Astrocyte (in vitro differentiated cells and primary cell): ENCODE measurements around the gene RAI2. TPM values are rescaled to one million over a fixed set of nuclear protein-coding genes. Genes with fewer than 3 reads are reported as not detected.

ENCODE experiments used
- DNase-seq: peaks from one replicate; pipeline ENCODE4 v3.0.0-alpha.2; 2010; ENCODE audit warnings: low read depth
- FAIRE-seq: peaks from 2 replicates; lab custom pipeline; 2011; peaks lifted over from hg19 to GRCh38; lab: Jason Lieb, UNC
- H2AFZ ChIP-seq: 2 replicates; pipeline ENCODE4 v1.6.0; 2012; ENCODE audit warnings: low read depth, low read length, inconsistent platforms
- H3K27ac ChIP-seq: 2 replicates; pipeline ENCODE4 v1.5.1; 2011; ENCODE audit warnings: low read depth, low read length, inconsistent platforms
- H3K27me3 ChIP-seq: 2 replicates; pipeline ENCODE4 v1.6.0; 2011; ENCODE audit warnings: low read length, inconsistent platforms; ENCODE audit not compliant: insufficient read depth
- H3K36me3 ChIP-seq: 2 replicates; pipeline ENCODE4 v1.5.1; 2011; ENCODE audit warnings: low read length, inconsistent platforms; ENCODE audit not compliant: insufficient read depth
- H3K4me1 ChIP-seq: 2 replicates; pipeline ENCODE4 v1.5.1; 2011; ENCODE audit warnings: low read length, inconsistent platforms; ENCODE audit not compliant: insufficient read depth
- H3K4me2 ChIP-seq: 2 replicates; pipeline ENCODE4 v1.6.0; 2012; ENCODE audit warnings: low read length, inconsistent platforms
- H3K4me3 ChIP-seq: 2 replicates; pipeline ENCODE4 v1.5.1; 2011; ENCODE audit warnings: low read depth, mild to moderate bottlenecking, low read length, inconsistent platforms; ENCODE audit not compliant: insufficient read depth
- H3K79me2 ChIP-seq: 2 replicates; pipeline ENCODE4 v1.6.0; 2012; ENCODE audit warnings: mild to moderate bottlenecking, low read length, inconsistent platforms; ENCODE audit not compliant: insufficient read depth
- H3K9ac ChIP-seq: 2 replicates; pipeline ENCODE4 v1.6.0; 2012; ENCODE audit warnings: mild to moderate bottlenecking, low read length, inconsistent platforms
- H3K9me3 ChIP-seq: 2 replicates; pipeline ENCODE4 v1.5.1; 2012; ENCODE audit warnings: low read depth, mild to moderate bottlenecking, low read length, inconsistent platforms; ENCODE audit not compliant: insufficient read depth
- H4K20me1 ChIP-seq: 2 replicates; pipeline ENCODE4 v1.6.0; 2012; ENCODE audit warnings: low read length, inconsistent platforms; ENCODE audit not compliant: insufficient read depth
- H3K27ac Mint-ChIP-seq: one replicate; pipeline ENCODE4 v1.8.0; 2021; ENCODE audit warnings: mild to moderate bottlenecking, mixed read lengths; ENCODE audit not compliant: unreplicated experiment
- H3K27me3 Mint-ChIP-seq: one replicate; pipeline ENCODE4 v1.8.0; 2021; ENCODE audit warnings: low read depth, mixed read lengths; ENCODE audit not compliant: unreplicated experiment
- H3K36me3 Mint-ChIP-seq: one replicate; pipeline ENCODE4 v1.8.0; 2021; ENCODE audit warnings: low read depth, mixed read lengths; ENCODE audit not compliant: unreplicated experiment
- H3K4me1 Mint-ChIP-seq: one replicate; pipeline ENCODE4 v1.8.0; 2021; ENCODE audit warnings: low read depth, mixed read lengths; ENCODE audit not compliant: unreplicated experiment
- H3K4me3 Mint-ChIP-seq: one replicate; pipeline ENCODE4 v1.8.0; 2021; ENCODE audit warnings: mild to moderate bottlenecking, moderate library complexity, mixed read lengths; ENCODE audit not compliant: unreplicated experiment
- H3K9me3 Mint-ChIP-seq: one replicate; pipeline ENCODE4 v1.8.0; 2021; ENCODE audit warnings: mild to moderate bottlenecking, mixed read lengths; ENCODE audit not compliant: unreplicated experiment
- EZH2 ChIP-seq: IDR thresholded peaks from 2 replicates; pipeline ENCODE4 v1.6.1; 2012; ENCODE audit warnings: mild to moderate bottlenecking, low read length, inconsistent platforms; ENCODE audit not compliant: insufficient read depth
- total RNA-seq: library from RNA; stranded (reverse); gene quantifications from 2 replicates; pipeline ENCODE4 v1.2.1, GENCODE V29; 2021
- TF ChIP-seq, protein P1 (sequence below): IDR thresholded peaks from 2 replicates; pipeline ENCODE4 v1.5.1; 2011; ENCODE audit warnings: low read depth, mild to moderate bottlenecking, inconsistent platforms, low read length, moderate library complexity; ENCODE audit not compliant: insufficient read depth

Gene RAI2
- total RNA-seq, 1 donor from 2014 or later = 0.66 TPM

DNA sequence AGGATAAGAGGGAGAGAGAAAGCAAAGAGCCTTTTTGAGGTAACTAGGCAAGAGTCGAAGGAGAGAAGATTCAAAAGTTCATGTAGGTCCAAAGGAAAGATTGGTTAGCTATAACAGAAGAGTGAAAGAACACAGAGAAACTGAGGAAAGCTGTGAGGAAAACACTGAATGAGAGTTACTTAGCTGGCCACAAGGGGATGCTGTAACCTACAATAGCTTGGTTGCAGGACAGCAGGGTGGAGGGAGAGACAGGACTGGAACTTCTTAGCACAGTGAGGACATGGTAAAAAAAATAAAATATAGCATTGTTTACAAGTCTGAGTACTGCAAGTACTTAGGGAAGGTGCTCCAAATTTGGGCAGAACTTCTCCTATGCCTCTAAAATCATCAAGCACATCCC, 48.3 kb downstream of the RAI2 start:
- Histone ChIP-seq H3K9me3 (no peaks in the 10 kb centered on the region), H3K79me2 (no peaks in the 10 kb centered on the region), H3K9ac (no peak overlapping the region), H2AFZ (no peak overlapping the region), H3K4me2 (no peak overlapping the region), H3K4me1 (no peaks in the 10 kb centered on the region), H4K20me1 (no peaks in the 10 kb centered on the region), H3K27ac (no peak overlapping the region), H3K4me3 (no peak overlapping the region), H3K27me3 (no peaks in the 10 kb centered on the region), H3K36me3 (no peaks in the 10 kb centered on the region)
- H3K4me1 Mint-ChIP-seq = peaks cover 2% of the 10 kb centered on the region
- peaks cover 2% of the 10 kb centered on the region for H3K27me3 Mint-ChIP-seq
- TF ChIP-seq EZH2 = no peak
- TF ChIP-seq, protein P1, sequence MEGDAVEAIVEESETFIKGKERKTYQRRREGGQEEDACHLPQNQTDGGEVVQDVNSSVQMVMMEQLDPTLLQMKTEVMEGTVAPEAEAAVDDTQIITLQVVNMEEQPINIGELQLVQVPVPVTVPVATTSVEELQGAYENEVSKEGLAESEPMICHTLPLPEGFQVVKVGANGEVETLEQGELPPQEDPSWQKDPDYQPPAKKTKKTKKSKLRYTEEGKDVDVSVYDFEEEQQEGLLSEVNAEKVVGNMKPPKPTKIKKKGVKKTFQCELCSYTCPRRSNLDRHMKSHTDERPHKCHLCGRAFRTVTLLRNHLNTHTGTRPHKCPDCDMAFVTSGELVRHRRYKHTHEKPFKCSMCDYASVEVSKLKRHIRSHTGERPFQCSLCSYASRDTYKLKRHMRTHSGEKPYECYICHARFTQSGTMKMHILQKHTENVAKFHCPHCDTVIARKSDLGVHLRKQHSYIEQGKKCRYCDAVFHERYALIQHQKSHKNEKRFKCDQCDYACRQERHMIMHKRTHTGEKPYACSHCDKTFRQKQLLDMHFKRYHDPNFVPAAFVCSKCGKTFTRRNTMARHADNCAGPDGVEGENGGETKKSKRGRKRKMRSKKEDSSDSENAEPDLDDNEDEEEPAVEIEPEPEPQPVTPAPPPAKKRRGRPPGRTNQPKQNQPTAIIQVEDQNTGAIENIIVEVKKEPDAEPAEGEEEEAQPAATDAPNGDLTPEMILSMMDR = no peak
- no peak for DNase-seq
- H3K27ac Mint-ChIP-seq = no peak overlapping the region
- no peak for FAIRE-seq
- no peaks in the 10 kb centered on the region for H3K9me3 Mint-ChIP-seq
- H3K4me3 Mint-ChIP-seq = no peak overlapping the region
- no peaks in the 10 kb centered on the region for H3K36me3 Mint-ChIP-seq

DNA sequence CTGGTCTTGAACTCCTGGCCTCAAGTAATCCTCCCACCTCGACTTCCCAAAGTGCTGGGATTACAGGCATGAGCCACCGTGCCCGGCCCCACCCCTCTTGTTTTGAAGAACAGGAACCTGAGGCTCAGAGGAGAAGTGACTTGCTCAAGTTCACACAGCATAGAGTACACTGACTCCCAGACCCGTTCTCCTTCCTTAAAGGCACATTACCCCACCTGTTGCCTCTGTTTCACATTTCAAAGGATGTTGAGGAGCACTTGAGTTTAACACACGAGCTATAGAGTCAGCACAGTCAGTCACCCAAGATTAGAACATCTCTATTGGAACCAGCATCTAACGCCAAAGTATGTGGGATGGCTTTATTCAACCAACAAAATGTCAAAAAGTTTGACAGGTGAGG, 51.1 kb downstream of the RAI2 start:
- Histone ChIP-seq H3K36me3 (no peaks in the 10 kb centered on the region), H3K79me2 (no peaks in the 10 kb centered on the region), H3K4me1 (no peaks in the 10 kb centered on the region), H3K27me3 (no peaks in the 10 kb centered on the region), H3K4me3 (no peak overlapping the region), H3K27ac (no peak overlapping the region), H3K9me3 (no peaks in the 10 kb centered on the region), H3K4me2 (no peak overlapping the region), H3K9ac (no peak overlapping the region), H4K20me1 (no peaks in the 10 kb centered on the region), H2AFZ (no peak overlapping the region)
- Mint-ChIP-seq H3K27ac (no peak overlapping the region), H3K4me3 (no peak overlapping the region), H3K36me3 (no peaks in the 10 kb centered on the region), H3K27me3 (no peaks in the 10 kb centered on the region), H3K4me1 (peaks cover under 1% of the 10 kb centered on the region), H3K9me3 (no peaks in the 10 kb centered on the region)
- TF ChIP-seq, protein P1 = no peak
- TF ChIP-seq EZH2 = no peak
- DNase-seq (no peak), FAIRE-seq (no peak)

DNA sequence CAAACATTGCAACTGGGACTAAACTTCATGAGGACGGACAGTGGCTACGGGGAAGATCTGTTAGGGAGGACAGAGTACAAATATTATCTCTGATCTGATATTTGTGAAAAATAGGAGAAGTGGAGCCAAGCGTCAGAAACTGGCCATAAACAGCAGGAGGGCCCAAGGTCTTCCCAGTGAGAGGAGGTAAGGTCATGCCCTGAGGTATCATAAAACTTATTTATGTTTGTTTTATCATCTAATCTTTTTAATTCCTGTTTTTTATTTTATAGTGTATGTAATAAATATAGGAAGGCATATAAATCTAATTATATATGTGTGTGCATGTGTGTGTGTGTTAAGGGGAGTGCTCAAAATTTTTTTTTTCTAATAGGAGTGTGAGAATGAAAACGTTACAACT, 51.8 kb downstream of the RAI2 start:
- Mint-ChIP-seq H3K27me3 (no peaks in the 10 kb centered on the region), H3K4me3 (no peak overlapping the region), H3K4me1 (no peaks in the 10 kb centered on the region), H3K27ac (no peak overlapping the region), H3K9me3 (no peaks in the 10 kb centered on the region), H3K36me3 (no peaks in the 10 kb centered on the region)
- Histone ChIP-seq H3K79me2 (no peaks in the 10 kb centered on the region), H3K27me3 (no peaks in the 10 kb centered on the region), H3K4me2 (no peak overlapping the region), H3K36me3 (no peaks in the 10 kb centered on the region), H3K9me3 (no peaks in the 10 kb centered on the region), H4K20me1 (no peaks in the 10 kb centered on the region), H3K9ac (no peak overlapping the region), H3K27ac (no peak overlapping the region), H2AFZ (no peak overlapping the region), H3K4me1 (no peaks in the 10 kb centered on the region), H3K4me3 (no peak overlapping the region)
- DNase-seq (no peak), FAIRE-seq (no peak)
- no peak for TF ChIP-seq EZH2
- TF ChIP-seq, protein P1 = no peak
